Dedifferentiated amniotic fluid mesenchymal stem cell (primary cell): ENCODE data around the gene TBXAS1.

Experiments
- DNase-seq: peaks from one replicate; pipeline ENCODE4 v3.0.0-alpha.2; 2016; ENCODE audit errors: extremely low spot score

Gene TBXAS1

DNA sequence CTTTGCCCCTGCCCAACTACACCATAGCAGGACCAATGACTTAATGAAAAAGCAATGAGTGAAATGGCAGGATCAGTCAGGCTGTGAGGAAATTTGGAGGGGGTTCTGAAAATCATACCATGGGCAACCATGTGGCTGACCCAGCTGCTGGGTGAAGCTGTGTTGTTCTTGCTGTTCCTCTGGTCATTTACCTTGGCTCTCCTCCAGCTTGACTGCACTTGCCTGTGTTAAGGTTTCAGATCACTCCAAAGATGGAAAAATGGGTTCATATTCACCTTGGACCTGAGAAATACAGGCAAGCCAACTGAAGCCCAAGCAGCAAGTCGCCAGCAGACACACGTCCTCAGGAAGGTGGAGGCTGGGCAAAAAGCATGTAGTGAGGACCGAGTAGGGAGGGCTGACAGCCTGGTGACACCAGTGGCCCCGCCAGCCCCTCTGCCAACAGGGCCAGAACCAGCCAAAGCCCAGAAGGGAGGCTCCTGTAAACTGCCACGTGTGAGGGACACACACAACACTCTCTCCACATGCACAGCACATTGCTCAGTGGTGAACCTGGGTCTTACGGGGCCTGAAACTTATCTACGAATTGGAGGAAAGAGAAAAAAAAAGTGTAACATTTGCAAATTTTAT lies 193.6 kb downstream of the TBXAS1 start:
- no peak for DNase-seq

DNA sequence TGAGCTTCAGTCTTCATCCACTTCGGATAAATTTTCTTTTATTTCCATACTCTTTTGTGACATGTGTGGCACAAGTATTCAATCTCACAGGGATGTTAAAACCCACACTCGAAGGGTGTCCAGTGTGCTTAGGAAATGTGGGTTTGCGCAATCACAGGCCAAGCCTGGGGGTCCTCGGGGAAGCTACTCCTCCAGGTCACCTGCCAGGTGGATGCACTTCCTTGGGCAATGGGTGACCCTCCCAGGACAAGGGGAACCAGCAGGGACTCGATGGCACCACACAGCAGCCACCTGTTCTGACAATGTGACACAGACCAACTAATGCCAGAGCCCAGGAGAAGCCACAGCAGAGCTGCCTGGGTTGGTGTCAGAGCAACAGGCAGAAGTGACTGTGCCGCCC lies 194.7 kb downstream of the TBXAS1 start:
- no peak for DNase-seq

DNA sequence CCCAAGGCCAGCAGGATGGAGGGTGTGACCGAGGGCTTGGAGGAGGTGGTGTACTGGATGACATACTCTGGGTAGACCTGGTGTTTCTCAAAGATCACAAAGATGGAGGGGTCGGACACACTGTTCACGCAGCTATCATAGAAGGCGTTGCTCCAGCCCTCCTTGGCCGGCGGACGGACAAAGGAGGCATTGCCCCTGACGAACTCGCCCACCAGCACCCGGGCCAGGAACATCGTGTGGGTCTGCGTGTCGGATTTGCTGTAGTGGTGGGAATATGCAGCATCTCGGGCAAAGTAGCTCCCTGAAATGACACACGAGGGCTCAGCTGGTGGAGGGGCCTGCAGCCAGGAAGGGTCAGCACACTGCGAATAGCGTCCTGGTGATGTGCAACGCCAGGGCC lies 195.5 kb downstream of the TBXAS1 start:
- no peak for DNase-seq

DNA sequence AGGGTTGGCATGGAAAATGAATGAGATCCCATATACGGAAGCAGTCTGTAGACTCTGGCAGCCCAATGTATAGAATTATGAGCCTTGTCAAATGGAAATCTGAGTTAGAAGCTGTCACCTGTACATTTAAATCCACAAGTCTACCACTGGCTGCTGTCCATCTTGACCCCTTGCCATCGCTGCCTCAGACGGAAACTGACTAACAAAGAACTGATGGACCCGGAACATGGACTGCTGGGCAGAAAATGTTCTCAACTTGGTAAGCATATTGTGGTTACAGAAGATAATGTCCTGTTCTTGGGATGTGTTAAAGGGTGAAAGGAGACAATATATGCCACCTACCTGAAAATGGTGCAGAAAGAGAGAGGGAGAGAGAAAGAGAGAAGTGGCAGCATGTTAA lies 196.2 kb downstream of the TBXAS1 start:
- no peak for DNase-seq

DNA sequence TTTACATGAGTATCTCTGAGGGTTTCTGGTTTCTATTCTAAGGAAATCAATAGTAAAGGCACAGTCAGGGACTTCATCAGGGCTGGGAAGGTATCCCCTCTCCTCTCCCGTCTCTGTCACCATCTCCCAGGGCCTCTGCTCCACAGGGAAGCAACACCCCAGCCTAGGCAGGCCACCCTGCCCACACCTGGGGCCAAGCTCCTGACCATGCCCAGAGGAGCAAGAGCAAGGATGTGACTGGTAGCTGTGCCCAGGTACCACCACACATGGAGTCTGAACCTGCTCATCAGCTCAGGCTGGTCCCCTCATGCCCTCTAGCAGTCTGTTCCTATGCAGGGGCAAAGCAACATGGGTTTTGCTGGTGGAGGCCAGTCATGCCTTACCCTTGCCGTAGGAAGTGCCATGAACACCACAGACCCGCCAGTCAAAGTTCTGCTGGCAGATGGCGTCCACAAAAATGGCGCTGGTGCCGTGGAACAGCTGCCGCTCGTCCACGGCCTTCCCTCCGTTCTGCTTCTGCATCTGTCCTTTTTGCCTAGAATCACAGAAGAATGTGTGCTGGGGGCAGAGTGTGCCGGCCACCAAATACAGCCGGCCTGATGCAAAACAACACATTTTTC lies 196.9 kb downstream of the TBXAS1 start:
- DNase-seq = no peak

DNA sequence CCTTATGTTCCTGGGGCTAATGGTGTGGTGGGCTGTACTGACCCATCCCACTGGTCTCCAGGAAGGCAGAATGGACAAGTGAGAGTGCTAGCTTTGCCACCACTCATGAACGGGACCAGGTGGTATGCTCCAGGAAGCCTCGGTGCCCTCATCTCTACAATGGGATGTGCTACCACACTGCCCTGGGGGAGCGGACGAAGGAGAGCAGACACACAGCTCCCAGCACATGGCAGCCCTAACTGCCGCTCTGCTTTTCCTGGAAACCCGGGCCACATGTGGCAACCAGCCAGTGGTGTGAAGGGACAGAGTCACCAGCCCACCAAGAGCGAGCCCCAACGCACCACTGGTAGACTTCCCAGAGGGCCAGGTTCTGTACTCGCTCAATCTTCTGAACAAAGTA lies 197.9 kb downstream of the TBXAS1 start:
- no peak for DNase-seq

DNA sequence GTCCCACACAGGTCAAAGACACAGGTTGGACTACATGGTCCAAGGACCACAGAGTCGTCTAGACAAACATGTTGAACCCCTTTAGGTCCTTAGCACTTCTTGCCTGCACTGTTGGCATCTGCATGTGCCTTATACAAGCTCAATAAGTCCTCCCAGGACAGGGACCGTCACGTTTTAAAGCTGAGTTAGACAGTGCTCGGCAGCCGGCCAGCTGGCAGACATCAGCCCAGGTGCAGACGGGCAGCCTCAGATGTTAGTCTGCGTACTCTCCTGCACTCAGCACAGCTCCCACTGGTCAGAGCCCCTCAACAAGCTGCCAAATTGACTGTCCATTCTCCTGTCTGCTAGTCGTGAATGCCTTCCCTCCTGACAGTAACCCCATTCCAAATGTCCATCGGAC lies 198.8 kb downstream of the TBXAS1 start:
- no peak for DNase-seq

DNA sequence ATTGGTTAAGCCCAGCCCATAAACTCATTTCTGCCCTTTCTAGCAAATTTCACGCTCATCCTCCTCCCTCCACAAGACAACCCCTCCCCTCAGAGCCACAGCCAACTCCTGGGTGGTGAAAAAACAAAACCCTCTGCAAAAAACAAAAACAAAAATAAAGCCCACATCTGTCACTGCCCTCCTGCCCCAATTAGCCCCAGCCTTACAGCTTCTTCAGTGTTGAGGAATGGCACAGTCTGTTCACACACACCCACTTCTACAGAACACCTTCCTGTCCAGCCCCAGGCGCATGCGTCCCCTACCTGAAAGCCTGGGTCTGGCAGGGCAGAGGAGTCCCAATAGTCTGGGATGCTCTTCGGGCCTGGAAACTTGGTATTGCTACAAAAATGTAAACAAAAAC lies 199.2 kb downstream of the TBXAS1 start:
- DNase-seq = no peak

DNA sequence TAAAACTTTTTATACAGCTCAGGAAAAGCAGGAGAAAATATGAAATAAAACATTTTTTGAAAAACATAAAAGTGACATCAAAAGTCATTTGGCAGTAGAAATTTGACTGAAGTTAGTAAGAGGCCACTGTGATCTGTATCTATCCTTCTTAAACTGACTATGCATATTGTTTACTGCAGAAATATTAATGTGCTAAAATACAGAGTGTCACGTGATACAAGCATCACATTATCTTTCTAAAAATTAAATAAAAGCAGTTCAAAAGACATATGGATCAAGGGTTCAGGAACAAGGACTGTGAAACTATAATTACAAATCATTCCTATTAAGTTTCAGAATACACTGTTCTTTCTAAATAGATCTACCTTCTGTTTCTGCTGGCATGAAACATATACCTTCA lies 200.0 kb downstream of the TBXAS1 start:
- DNase-seq = no peak

DNA sequence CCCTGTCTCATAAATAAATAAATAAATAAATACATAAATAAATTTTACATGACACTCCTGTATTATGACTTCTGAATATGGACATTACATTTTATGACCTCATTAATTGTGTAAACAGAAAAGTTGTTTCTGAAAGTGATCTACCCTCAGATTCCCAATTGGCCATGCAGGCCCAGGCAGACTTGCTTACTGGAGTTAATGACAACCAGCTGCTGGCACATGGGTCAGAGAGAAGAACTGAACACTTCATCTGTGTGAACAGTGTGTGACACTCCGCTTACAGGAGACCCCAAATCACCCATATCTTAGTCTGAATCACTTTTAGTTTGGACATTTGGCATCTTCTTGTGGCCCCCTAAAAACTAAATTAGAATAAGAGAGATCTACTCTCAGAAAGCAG lies 202.3 kb downstream of the TBXAS1 start:
- no peak for DNase-seq

DNA sequence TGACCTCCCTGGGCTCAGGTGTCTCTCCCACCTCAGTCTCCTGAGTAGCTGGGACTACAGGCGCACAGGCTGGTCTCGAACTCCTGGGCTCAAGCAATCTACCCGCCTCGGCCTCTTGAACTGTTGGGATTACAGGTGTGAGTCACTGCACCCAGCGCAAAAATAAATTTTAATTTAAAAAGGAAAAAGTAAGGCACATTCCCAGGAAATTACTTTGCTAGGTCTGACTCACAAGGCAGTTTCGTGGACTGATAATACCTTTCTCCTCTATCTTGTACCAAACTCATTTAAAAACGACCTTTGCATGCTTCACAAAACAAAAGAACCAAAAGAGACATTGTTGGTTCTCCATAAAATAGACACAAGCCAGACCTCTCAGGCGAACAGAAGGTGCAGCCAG lies 204.0 kb downstream of the TBXAS1 start:
- DNase-seq = no peak

DNA sequence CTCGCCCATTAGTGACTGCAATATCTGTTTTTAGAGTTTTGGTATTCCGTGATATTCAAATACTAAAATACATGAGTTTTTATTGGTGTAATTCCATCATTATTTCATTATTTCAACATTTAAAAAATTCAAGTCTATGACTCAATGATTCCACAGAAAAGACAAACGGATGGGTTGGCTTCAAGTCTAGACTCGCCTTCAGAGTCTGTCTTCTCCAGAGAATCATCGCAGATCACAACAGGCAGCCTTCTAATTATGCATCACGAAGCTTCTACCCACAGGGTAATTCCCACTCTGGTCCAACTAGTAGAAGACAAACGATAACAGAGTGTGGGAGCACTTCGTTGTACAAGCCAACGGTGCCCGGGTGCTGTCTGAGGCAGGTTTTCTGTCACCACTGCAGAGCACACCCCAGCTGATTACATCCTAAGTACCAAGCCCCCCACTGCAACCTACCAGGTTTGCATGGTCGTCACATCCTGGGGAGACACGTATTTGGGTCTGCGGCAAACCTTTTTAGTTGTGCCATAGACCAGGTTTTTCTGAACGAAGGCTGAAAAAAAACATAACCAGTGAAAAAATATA lies 204.8 kb downstream of the TBXAS1 start:
- no peak for DNase-seq

DNA sequence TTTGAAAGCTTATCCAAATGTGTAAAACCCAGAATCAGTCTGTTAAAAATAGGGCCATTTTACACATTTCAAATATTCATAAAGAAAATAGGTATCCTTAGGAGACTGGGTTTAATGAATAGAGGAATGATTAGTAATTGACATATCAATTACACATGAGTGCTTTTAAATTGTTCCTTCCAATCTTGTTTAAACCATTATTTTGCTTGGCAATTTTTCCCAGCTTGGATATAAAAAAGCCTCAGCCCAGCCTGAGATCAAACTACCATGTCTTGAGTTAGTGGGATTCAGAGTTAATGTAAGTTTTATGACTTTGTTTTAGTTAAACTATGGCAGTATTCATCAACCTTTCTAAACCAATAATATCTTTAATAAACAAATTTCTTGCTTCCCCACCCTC lies 205.4 kb downstream of the TBXAS1 start:
- DNase-seq = no peak

DNA sequence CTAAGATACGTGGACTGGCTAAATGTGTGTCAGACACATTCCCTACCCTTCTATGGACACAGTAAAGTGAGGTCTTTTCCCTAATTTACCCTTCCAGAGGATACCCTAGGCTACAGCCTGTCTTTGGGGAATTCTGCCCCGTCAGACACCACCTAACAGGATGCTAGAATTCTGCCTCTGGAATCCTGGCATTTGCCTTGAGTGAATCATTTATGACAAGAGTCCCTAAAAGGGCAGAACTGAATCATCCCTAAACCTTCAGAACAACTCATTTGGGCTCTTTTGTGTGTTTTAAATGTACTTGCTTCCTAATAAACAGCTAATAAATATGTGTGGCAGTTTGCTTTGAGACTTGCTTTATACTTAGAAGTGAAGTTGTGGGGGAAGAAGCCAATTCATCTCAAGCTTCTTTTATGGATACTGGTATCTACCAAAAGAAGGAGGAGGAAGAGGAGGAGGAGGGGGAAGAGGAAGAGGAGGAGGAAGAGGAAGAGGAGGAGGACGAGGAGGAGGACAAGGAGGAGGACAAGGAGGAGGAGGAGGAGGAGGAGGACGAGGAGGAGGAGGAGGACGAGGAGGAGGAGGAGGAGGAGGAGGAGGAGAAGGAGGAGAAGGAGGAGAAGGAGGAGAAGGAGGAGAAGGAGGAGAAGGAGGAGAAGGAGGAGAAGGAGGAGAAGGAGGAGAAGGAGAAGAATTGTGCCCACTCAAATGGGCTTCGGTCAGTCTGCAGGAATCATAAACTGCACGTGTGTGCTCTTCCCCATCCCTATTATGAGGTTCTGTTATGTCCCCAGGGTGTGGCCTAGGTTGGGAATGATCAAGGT lies 206.5 kb downstream of the TBXAS1 start:
- DNase-seq = peak; percentile 22

DNA sequence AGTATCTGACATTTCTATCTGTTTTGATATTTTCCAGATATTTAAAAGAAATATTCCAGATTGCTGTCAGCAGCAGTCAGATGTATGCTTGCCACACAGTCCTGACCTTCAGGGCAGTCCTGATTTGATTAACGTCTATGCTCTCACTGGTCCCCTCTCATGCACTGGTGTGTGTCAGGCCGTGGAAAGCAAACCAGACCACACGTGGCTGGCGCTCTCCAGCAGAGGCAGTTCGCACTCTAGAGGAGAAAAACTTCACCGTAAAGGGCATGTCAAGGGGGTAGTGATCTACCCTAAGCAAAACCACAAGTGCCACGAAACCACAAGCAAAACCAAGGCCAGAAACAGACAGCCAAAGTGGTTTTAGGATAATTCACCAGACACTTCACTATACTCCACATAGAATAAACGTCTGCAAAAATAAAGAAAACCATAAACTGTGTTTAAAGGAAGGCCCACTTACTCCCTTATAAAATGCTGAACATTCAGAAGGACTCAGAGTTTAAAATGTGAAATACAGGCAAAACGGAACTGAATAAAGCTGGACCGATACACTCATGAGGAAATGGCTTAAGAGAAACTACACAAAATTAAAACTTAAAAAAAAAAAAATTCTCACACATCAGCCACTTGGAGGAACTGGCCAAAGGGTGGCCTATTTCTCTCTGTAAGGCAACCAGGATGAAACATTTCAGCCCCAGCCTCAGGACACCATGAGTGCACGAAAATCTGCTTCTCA lies 207.3 kb downstream of the TBXAS1 start:
- no peak for DNase-seq

DNA sequence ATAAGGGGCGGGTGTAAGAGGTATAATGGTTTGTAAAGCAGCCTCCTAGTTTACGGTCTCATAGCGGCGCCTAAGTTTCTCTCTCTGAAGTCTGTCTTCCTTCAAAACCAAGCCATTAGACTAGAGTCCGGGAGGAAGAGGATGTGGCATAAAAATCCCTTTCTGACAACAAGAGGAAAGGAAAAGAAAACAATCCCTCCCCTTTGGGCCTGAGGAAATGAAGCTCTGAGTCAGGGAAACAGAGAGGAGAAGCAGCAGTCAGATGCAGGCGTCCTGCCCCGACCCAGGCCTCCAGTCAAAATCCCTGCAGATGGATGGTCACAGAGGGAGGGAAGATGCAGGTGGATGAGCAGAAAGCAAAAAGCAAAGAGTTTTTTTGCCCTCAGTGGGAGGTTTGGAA lies 210.0 kb downstream of the TBXAS1 start:
- no peak for DNase-seq

DNA sequence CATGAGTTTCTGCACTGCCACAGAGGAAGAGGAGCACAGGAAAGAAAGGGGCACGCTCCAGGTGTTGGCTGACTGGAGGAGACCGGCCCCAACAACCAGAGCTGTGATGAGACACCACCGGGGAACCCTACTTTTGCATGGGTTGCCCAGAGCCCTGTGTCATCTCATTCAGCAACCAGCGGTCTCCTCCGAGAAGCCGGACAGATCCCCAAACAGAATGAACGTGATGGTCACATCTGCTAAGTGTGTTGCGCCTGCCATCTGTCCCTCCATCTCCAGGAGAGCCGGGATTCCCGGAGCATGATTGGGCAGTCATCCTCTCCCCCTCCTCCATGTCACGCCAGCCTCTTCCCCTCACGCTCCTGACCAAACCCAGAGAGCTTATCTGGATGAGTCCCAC lies 210.8 kb downstream of the TBXAS1 start:
- DNase-seq = no peak

DNA sequence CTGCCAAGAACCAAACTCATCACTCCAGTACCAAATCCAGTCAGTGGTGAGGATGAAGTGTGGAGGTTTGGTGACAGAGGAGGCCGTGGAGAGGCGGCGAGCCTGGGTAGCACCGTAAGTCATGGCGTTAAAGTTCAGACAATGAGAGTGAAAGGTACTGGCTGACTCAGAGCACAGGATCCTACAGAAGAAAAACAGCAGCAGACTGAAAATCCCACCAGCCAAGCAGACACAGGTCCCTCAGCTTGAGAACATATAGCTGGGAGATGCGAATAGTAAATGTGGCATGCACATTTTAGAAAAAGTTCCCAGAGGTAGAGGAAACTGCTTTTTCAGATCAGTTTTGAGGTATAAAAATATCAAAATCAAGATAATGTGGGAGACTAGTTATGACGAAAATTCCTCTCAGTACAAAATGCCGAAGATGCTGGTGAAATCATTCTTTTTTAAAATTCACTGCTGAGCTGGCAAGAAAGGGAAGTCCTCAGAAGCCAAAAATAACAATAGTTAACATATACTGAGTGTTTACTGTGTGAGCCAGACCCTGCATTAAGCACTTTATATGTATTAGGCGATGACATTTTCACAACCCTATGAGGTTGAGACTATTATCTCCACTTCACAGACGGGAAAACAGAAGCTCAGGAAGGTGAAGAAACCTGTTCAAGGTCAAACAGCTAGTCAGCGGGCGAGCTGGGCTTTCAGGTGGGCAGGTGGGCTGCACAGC lies 212.8 kb downstream of the TBXAS1 start:
- DNase-seq = no peak

DNA sequence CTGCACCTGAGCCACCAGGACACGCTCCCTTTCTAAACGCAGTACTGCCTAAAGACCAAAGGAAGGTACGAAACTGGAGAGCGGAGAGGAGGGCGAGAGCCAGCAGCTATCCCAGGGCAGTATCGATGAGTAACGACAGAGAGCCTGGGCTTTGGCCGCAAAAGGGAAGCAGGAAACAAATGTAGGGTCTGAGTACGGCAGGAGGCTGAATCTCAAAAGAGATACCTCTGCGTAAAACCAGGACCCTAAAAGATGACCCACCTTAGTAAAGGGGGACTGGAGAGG lies 213.3 kb downstream of the TBXAS1 start:
- no peak for DNase-seq

DNA sequence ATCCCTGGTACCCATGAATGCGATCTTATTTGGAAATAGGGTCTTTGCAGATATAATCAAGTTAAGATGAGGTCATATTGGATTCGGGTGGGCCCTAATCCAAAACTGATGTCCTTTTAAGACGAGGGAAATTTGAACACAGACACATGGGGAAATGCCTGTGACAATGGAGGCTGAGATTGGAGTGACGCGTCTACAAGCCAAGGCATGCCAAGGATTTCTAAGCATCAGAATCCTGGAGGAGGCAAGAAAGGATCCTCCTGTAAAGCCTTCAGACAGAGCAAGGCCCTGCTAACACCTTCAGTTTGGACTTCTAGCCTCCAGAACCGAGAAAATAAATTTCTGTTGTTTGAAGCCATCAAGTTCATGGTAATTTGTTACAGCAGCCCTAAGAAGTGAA lies 215.2 kb downstream of the TBXAS1 start:
- no peak for DNase-seq

DNA sequence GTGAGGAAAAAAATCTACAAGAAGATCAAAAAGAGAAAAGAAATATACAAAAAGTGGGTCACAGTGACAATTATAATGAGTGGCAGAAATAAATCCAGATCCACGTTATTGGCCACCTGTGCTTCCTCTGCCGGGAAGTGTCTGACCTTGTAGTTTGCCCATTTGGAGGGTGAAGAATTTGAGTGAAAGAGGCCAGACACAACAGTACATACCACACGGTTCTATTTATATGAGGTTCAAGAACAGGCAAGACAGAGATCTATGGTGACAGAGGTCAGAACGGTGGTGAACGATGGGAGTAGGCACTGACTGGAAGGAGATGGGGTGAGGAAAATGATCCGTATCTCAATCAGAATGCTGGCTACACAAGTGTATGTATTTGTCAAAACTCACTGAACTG lies 216.6 kb downstream of the TBXAS1 start:
- no peak for DNase-seq

DNA sequence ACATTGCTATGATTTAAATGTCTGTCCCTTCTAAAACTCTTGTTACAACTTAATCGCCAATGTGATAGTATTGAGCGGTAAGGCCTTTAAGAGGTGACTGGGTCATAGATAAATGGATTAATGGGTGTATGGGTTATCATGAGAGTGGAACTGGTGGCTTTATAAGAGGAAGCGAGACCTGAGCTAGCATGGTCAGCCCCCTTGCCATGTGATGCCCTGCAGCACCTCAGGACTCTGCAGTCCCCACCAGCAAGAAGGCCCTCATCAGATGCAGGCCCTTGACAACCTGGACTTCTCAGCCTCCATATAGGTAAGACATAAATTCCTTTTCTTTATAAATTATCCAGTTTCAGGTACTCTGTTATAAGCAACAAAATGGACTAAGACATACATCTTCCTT lies 218.1 kb downstream of the TBXAS1 start:
- no peak for DNase-seq
